ENCODE data around the gene INSYN2B. TPM values are rescaled to one million over a fixed set of nuclear protein-coding genes. Genes with fewer than 3 reads are reported as not detected.

The INSYN2B gene
- total and polyA plus RNA-seq, 11 donors = 0.12 to 0.59 (median 0.17) TPM; not detected in 6

GRCh38 chr5:169944115-169944514, 36.2 kb downstream of the INSYN2B start:
- Histone ChIP-seq H3K36me3 (no peaks in the 10 kb centered on the region), H3K4me3 (no peak overlapping the region), H3K9me3 (no peaks in the 10 kb centered on the region), H3K27ac (no peak overlapping the region), H3K27me3 (no peaks in the 10 kb centered on the region), H3K4me1 (peaks cover 0 to 5% (median 0%) of the 10 kb centered on the region in 12 donors)
- 37 to 50% (median 43%) methylated on average over 6 of the region's 6 CpGs for WGBS, 4 donors
- TF ChIP-seq, protein P1, sequence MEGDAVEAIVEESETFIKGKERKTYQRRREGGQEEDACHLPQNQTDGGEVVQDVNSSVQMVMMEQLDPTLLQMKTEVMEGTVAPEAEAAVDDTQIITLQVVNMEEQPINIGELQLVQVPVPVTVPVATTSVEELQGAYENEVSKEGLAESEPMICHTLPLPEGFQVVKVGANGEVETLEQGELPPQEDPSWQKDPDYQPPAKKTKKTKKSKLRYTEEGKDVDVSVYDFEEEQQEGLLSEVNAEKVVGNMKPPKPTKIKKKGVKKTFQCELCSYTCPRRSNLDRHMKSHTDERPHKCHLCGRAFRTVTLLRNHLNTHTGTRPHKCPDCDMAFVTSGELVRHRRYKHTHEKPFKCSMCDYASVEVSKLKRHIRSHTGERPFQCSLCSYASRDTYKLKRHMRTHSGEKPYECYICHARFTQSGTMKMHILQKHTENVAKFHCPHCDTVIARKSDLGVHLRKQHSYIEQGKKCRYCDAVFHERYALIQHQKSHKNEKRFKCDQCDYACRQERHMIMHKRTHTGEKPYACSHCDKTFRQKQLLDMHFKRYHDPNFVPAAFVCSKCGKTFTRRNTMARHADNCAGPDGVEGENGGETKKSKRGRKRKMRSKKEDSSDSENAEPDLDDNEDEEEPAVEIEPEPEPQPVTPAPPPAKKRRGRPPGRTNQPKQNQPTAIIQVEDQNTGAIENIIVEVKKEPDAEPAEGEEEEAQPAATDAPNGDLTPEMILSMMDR (IDR thresholded peaks at IDR 0.05) = no peak
- TF ChIP-seq POLR2A (IDR thresholded peaks at IDR 0.05) = no peak
- ATAC-seq = no peak
- no peak for DNase-seq
- intact Hi-C loops (cut with DNase I) = no loop called here

DNA sequence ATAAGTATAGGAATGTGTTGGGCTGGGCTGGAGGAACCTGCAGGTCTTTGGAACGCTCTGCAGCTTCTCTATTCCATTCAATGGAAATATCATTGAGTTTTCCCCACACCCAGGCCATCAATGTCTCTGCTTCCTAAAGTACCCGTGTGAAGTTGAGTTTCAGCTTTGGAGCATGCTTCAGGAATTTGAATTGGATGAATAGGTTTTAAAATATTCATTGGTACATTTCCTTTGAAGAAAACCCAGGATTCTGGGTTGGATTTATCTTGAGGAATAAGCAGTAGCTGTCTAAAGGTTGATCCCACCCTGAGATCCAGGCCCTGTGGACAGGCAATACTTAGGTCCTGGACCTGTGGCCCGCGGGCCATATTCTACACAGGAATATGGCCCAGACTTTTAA, 37.3 kb downstream of the INSYN2B start:
- Histone ChIP-seq H3K36me3 (no peaks in the 10 kb centered on the region), H3K9me3 (no peaks in the 10 kb centered on the region), H3K4me1 (peaks cover 0 to 5% (median 0%) of the 10 kb centered on the region in 12 donors), H3K4me3 (no peak overlapping the region), H3K27me3 (no peaks in the 10 kb centered on the region), H3K27ac (no peak overlapping the region)
- 89 to 95% (median 91%) methylated on average over 4 of the region's 4 CpGs for WGBS, 4 donors
- intact Hi-C loops (cut with DNase I) = no loop called here
- ATAC-seq (no peak), DNase-seq (no peak)
- TF ChIP-seq, protein P1 (IDR thresholded peaks at IDR 0.05) = no peak
- no peak for TF ChIP-seq POLR2A (IDR thresholded peaks at IDR 0.05)

DNA sequence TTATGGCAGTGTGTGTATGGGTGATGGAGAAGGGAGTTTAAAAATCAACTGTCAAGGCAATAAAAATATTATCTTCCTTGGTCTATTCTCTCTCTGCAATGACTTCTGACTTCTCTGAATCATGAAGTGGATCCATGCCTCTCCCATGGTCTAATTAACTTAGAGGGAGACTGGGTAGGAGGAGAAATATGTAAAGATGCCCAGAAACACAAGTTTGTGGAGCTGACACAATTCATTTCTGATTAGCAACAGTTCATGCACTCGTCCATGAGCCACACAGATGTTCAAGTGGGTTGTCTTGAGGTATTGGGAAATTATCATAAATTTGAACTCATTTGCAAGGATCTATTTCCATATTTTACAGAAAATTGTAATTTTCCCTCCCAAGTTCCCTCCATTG, 38.1 kb downstream of the INSYN2B start:
- Histone ChIP-seq H3K4me1 (peaks cover 0 to 5% (median 0%) of the 10 kb centered on the region in 12 donors), H3K27me3 (no peaks in the 10 kb centered on the region), H3K36me3 (no peaks in the 10 kb centered on the region), H3K27ac (no peak overlapping the region), H3K4me3 (no peak overlapping the region), H3K9me3 (no peaks in the 10 kb centered on the region)
- 69 to 88% (median 75%) methylated on average over 1 of the region's 1 CpG for WGBS, 4 donors
- intact Hi-C loops (cut with DNase I) = no loop called here
- DNase-seq = no peak
- no peak for ATAC-seq
- TF ChIP-seq, protein P1 (IDR thresholded peaks at IDR 0.05) = no peak
- TF ChIP-seq POLR2A (IDR thresholded peaks at IDR 0.05) = no peak

DNA sequence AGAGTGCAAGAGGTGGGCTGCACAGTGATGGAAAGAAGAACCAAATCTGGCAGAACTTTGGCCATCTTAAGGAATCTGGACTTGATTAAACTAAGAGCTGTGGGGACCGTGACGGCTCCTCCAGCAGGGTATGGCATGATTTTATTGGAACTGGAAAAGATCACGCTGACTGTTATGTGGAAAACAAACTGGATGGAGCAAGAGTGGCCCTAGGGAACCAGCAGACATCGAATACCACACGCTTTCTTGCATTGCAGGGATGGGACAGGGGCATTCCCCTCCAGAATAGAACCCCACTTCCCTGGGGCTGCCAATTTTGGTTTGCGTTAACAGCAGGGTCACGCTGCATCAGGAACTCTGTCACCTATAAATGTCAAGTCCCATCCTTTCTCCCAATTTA, 38.8 kb downstream of the INSYN2B start:
- Histone ChIP-seq H3K27me3 (no peaks in the 10 kb centered on the region), H3K4me3 (no peak overlapping the region), H3K4me1 (peaks cover 0 to 5% (median 0%) of the 10 kb centered on the region in 12 donors), H3K27ac (no peak overlapping the region), H3K9me3 (no peaks in the 10 kb centered on the region), H3K36me3 (no peaks in the 10 kb centered on the region)
- intact Hi-C loops (cut with DNase I) = no loop called here
- TF ChIP-seq, protein P1 (IDR thresholded peaks at IDR 0.05) = no peak
- no peak for TF ChIP-seq POLR2A (IDR thresholded peaks at IDR 0.05)
- no peak for ATAC-seq
- no peak for DNase-seq
- WGBS, 4 donors = 87 to 90% (median 88%) methylated on average over 7 of the region's 7 CpGs

All from heart left ventricle (tissue), 16 donors.